Upper lobe of left lung (tissue), 6 donors: ENCODE measurements around the gene LTBP1. TPM values are rescaled to one million over a fixed set of nuclear protein-coding genes. Genes with fewer than 3 reads are reported as not detected.
"Not testable (repeated sequence)": the region's sequence is repeated elsewhere in the genome, so short reads cannot be mapped to it uniquely, and the experiment has no call there.

Source experiments
- ATAC-seq, 2 donors: fragments of 200-7000 bp; cut with Tn5 transposase; one replicate each; pipeline ENCODE4 v1.9.1; 2022; ENCODE audit warnings: mild to moderate bottlenecking in 2 of 2, moderate library complexity in 2 of 2; ENCODE audit not compliant: low FRiP score in 2 of 2
- DNase-seq, 2 donors: peaks; one replicate each; pipeline ENCODE4 v3.0.0-alpha.2; 2019 to 2020
- H3K27ac ChIP-seq, 4 donors: fragments of 200-600 bp; sonication (generic); one replicate each; pipeline ENCODE4 v1.5.1; 2016 to 2019
- H3K27me3 ChIP-seq, 4 donors: fragments of 200-600 bp; sonication (generic); one replicate each; pipeline ENCODE4 v1.5.1; 2017 to 2019
- H3K36me3 ChIP-seq, 4 donors: fragments of 200-600 bp; sonication (generic); one replicate each; pipeline ENCODE4 v1.5.1; 2016 to 2019
- H3K4me1 ChIP-seq, 4 donors: fragments of 200-600 bp; sonication (generic); one replicate each; pipeline ENCODE4 v1.5.1; 2018 to 2019
- H3K4me3 ChIP-seq, 4 donors: fragments of 200-600 bp; sonication (generic); one replicate each; pipeline ENCODE4 v1.5.1; 2017 to 2019; ENCODE audit warnings: mild to moderate bottlenecking in 2 of 4, moderate library complexity in 1 of 4
- H3K9me3 ChIP-seq, 4 donors: fragments of 200-600 bp; sonication (generic); one replicate each; pipeline ENCODE4 v1.5.1; 2018 to 2019
- EP300 ChIP-seq, 4 donors: sonication (generic); formaldehyde crosslinking; IDR thresholded peaks; one replicate each; pipeline ENCODE4 v1.5.1; 2017; ENCODE audit warnings: antibody characterized with exemption in 4 of 4, control low read depth in 2 of 4
- POLR2A ChIP-seq, 4 donors: fragments of 450-650 bp; IDR thresholded peaks; one replicate each; pipeline ENCODE4 v1.5.1; 2016 to 2017; ENCODE audit warnings: antibody characterized with exemption in 4 of 4, mild to moderate bottlenecking in 2 of 4
- POLR2AphosphoS5 ChIP-seq, 2 donors: sonication (generic); formaldehyde crosslinking; IDR thresholded peaks; one replicate each; pipeline ENCODE4 v1.5.1; 2017; ENCODE audit warnings: antibody characterized with exemption in 2 of 2
- WGBS, 2 donors: methylation state at CpG; one replicate each; pipeline ENCODE4 v1.1.5; 2017 to 2018; 5-methylcytosine and 5-hydroxymethylcytosine counted together
- total RNA-seq, 6 donors: library from RNA; depleted of rRNA in 4 of 6; stranded (reverse); fragments of >200 nt in 4 of 6; gene quantifications; one replicate each; pipeline versions ENCODE4 v1.1.0 to v1.2.1, GENCODE V29; 2016 to 2021
- TF ChIP-seq, protein P1 (sequence below), 6 experiments: fragments of 450-650 bp in 4 of 6; fragments of 200-600 bp in 2 of 6; sonication (generic) in 2 of 6; IDR thresholded peaks; one replicate each; pipeline ENCODE4 v1.5.1; 2016 to 2019; ENCODE audit warnings: antibody characterized with exemption in 6 of 6
- donor health status: DM: no; HTN: no; CAD: no; lungs with moderate emphysema.
- donor health status: DM: no; HTN: yes; CAD: no; lungs with severe emphysema.

LTBP1 gene
- total RNA-seq, 6 donors from 2014 or later = 11.5 to 45.0 (median 27.1) TPM

- Histone ChIP-seq H3K27ac (no peak overlapping the region), H3K27me3 (no peaks in the 10 kb centered on the region), H3K36me3 (no peaks in the 10 kb centered on the region), H3K9me3 (no peaks in the 10 kb centered on the region), H3K4me3 (no peak overlapping the region), H3K4me1 (no peaks in the 10 kb centered on the region)
- 91 to 93% methylated on average over 4 of the region's 4 CpGs for WGBS, 2 donors
- ATAC-seq (no peak), DNase-seq (no peak)
- no peak for TF ChIP-seq POLR2A (IDR thresholded peaks at IDR 0.05)
- no peak for TF ChIP-seq POLR2AphosphoS5 (IDR thresholded peaks at IDR 0.05)
- TF ChIP-seq EP300 (IDR thresholded peaks at IDR 0.05) = no peak
- TF ChIP-seq, protein P1, sequence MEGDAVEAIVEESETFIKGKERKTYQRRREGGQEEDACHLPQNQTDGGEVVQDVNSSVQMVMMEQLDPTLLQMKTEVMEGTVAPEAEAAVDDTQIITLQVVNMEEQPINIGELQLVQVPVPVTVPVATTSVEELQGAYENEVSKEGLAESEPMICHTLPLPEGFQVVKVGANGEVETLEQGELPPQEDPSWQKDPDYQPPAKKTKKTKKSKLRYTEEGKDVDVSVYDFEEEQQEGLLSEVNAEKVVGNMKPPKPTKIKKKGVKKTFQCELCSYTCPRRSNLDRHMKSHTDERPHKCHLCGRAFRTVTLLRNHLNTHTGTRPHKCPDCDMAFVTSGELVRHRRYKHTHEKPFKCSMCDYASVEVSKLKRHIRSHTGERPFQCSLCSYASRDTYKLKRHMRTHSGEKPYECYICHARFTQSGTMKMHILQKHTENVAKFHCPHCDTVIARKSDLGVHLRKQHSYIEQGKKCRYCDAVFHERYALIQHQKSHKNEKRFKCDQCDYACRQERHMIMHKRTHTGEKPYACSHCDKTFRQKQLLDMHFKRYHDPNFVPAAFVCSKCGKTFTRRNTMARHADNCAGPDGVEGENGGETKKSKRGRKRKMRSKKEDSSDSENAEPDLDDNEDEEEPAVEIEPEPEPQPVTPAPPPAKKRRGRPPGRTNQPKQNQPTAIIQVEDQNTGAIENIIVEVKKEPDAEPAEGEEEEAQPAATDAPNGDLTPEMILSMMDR (IDR thresholded peaks at IDR 0.05) = no peak
Measured at GRCh38 chr2:33229646-33230045, 282.9 kb downstream of the LTBP1 start.

- no peak for TF ChIP-seq POLR2AphosphoS5 (IDR thresholded peaks at IDR 0.05)
- TF ChIP-seq, protein P1 (IDR thresholded peaks at IDR 0.05) = no peak
- TF ChIP-seq EP300 (IDR thresholded peaks at IDR 0.05) = no peak
- TF ChIP-seq POLR2A (IDR thresholded peaks at IDR 0.05) = no peak
- no peaks in the 10 kb centered on the region for H3K27me3 ChIP-seq
- H3K4me1 ChIP-seq = no peaks in the 10 kb centered on the region
- no peaks in the 10 kb centered on the region for H3K36me3 ChIP-seq
- no peak for DNase-seq
- no peak overlapping the region for H3K27ac ChIP-seq
- ATAC-seq = no peak
- no peak overlapping the region for H3K4me3 ChIP-seq
- H3K9me3 ChIP-seq = no peaks in the 10 kb centered on the region
Measured at GRCh38 chr2:33230195-33230594, 283.4 kb downstream of the LTBP1 start.

GRCh38 chr2:33230842-33231241, 284.1 kb downstream of the LTBP1 start:
- Histone ChIP-seq H3K27me3 (no peaks in the 10 kb centered on the region), H3K36me3 (no peaks in the 10 kb centered on the region), H3K27ac (no peak overlapping the region), H3K9me3 (no peaks in the 10 kb centered on the region), H3K4me1 (no peaks in the 10 kb centered on the region), H3K4me3 (no peak overlapping the region)
- WGBS, 2 donors = 80 to 82% methylated on average over 6 to 7 of the region's 7 CpGs
- DNase-seq (no peak), ATAC-seq (no peak)
- TF ChIP-seq POLR2A (IDR thresholded peaks at IDR 0.05) (no peak), POLR2AphosphoS5 (IDR thresholded peaks at IDR 0.05) (no peak), EP300 (IDR thresholded peaks at IDR 0.05) (no peak)
- TF ChIP-seq, protein P1 (IDR thresholded peaks at IDR 0.05) = no peak

- 94 to 100% methylated on average over 1 of the region's 1 CpG for WGBS, 2 donors
- H3K36me3 ChIP-seq, H3K27ac ChIP-seq, H3K4me3 ChIP-seq, H3K27me3 ChIP-seq, H3K9me3 ChIP-seq, H3K4me1 ChIP-seq, DNase-seq, ATAC-seq: not testable (repeated sequence)
Measured at GRCh38 chr2:33235559-33235958, 288.8 kb downstream of the LTBP1 start.

- no peak overlapping the region for H3K27ac ChIP-seq
- ATAC-seq (no peak), DNase-seq (no peak)
- no peaks in the 10 kb centered on the region for H3K36me3 ChIP-seq
- TF ChIP-seq, protein P1 (IDR thresholded peaks at IDR 0.05) = no peak
- TF ChIP-seq POLR2AphosphoS5 (IDR thresholded peaks at IDR 0.05) (no peak), EP300 (IDR thresholded peaks at IDR 0.05) (no peak), POLR2A (IDR thresholded peaks at IDR 0.05) (no peak)
- no peaks in the 10 kb centered on the region for H3K9me3 ChIP-seq
- 68 to 71% methylated on average over 5 of the region's 5 CpGs for WGBS, 2 donors
- H3K4me3 ChIP-seq = no peak overlapping the region
- no peaks in the 10 kb centered on the region for H3K4me1 ChIP-seq
- no peaks in the 10 kb centered on the region for H3K27me3 ChIP-seq
Measured at GRCh38 chr2:33236482-33237385, 290.0 kb downstream of the LTBP1 start.
